ENCODE measurements around the gene SPECC1L. TPM values are rescaled to one million over a fixed set of nuclear protein-coding genes. Genes with fewer than 3 reads are reported as not detected.
"Not testable (repeated sequence)": the region's sequence is repeated elsewhere in the genome, so short reads cannot be mapped to it uniquely, and the experiment has no call there.

Gene SPECC1L
- total RNA-seq, 1 donor from 2014 or later: 37.2 TPM

DNA sequence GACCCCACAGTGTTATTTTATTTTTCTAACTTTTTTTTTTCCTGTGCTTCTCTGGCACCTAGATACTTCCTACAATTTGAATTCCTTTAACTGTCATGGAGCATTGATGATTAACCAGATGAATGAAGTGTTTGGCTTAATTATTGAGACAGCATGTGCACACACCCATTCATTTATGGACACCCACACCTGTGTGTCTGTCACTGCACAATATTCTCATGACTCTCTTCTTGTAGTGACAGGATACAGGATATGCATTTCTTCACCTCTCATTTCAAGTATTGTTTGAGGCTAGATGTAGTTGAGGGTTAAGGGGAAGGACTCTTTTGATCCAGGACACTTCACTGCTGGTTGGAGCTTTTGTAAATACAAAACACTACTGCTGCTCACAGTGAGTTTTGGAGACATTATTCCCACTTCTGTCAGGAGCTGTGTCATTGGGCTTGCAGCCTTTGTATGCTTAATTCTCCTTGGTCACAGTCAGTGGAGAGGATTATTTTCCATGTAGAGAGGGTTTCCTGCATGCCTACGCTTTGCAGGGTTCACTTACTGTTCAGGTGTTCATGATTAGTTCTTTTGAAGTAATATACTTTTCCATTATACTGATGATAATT is 33.5 kb downstream of the SPECC1L start:
- H3K4me1 Mint-ChIP-seq: peaks cover 41% of the 10 kb centered on the region
- intact Hi-C loops (cut with micrococcal nuclease): loop anchor here (2.0 kb wide), 1 partner anchor 19 kb away; no protein-coding TSS in a partner anchor
- H3K27ac Mint-ChIP-seq: no peak overlapping the region
- H3K9me3 Mint-ChIP-seq: no peaks in the 10 kb centered on the region
- H3K36me3 Mint-ChIP-seq (ENCODE audit: low read depth): peaks cover 37% of the 10 kb centered on the region
- DNase-seq: no peak
- no peak overlapping the region for H3K4me3 Mint-ChIP-seq
- no peaks in the 10 kb centered on the region for H3K27me3 Mint-ChIP-seq

DNA sequence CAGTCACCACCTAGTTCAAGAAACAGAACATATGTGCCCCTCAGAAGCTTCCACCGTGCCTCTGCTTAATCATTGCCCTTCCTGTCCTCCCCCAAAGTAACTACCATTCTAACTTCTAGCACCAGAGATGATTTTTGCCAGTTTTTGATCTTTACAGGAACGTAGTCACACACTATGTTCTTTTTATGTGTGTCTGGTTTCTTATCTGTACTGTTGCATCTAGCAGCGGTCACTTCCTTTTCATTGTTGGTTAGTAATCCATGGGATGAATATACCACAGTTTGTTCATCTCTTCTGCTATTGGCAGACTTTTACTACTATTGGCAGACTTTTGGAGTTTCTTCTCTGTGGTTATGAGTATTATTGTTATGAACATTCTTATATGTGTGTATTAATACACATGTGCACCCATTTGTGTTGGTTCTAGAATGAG is 34.6 kb downstream of the SPECC1L start:
- H3K36me3 Mint-ChIP-seq (ENCODE audit: low read depth): peaks cover 38% of the 10 kb centered on the region
- peaks cover 38% of the 10 kb centered on the region for H3K4me1 Mint-ChIP-seq
- intact Hi-C loops (cut with micrococcal nuclease): loop anchor here (2.0 kb wide), 1 partner anchor 20 kb away; no protein-coding TSS in a partner anchor
- peak; percentile 65 for DNase-seq
- H3K4me3 Mint-ChIP-seq: peak overlapping the region; percentile 10
- peak overlapping the region; percentile 31 for H3K27ac Mint-ChIP-seq
- no peaks in the 10 kb centered on the region for H3K27me3 Mint-ChIP-seq
- H3K9me3 Mint-ChIP-seq: no peaks in the 10 kb centered on the region

DNA sequence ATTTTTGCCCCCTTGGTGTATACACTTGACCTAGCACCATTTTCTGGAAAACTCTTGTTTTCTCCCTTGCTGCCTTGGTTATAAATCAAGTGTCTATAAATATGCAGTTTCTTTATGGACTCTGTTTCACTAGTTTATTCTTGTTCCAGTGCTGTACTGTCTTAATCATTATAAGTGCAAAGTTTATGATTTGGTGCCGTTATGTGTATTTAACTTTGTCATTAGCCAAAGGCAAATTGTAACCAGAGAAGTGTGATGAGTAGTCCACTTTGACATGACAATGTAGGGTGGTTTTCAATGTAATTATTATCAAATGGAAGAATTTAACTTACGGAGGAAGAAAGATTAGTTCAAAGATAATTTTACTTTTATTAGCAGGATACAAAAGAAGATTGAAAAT is 40.3 kb downstream of the SPECC1L start:
- intact Hi-C loops (cut with micrococcal nuclease): no loop called here
- H3K27me3 Mint-ChIP-seq: no peaks in the 10 kb centered on the region
- no peak overlapping the region for H3K4me3 Mint-ChIP-seq
- H3K27ac Mint-ChIP-seq: no peak overlapping the region
- peaks cover 51% of the 10 kb centered on the region for H3K36me3 Mint-ChIP-seq (ENCODE audit: low read depth)
- DNase-seq: no peak
- peaks cover 20% of the 10 kb centered on the region for H3K4me1 Mint-ChIP-seq
- H3K9me3 Mint-ChIP-seq: no peaks in the 10 kb centered on the region

DNA sequence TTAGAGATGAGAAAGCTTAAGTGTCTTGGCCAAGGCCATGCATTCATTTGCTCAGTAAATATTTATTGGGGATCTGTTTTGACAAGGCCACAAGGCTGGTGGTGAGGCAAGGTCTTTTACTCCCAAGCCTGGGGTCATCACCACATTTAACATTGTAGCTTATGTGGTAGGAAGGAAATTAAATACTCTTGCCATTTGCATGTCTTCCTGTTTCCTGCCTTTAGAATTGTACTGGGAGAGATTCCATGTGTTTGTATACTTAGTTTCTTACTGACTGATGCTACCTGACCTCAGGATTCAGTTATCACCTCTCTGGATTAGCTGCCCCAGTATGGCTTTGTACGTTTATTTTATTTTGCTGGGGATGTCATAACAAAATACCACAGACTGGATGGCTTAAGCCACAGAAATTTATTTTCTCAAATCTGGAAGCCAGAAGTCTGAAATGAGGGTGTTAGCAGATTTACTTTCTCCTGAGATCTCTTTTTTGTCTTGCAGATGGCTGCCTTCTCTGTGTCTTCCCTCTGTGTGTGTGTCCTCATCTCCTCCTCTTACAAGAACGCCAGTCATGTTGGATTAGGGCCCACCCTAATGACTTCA is 44.8 kb downstream of the SPECC1L start:
- Mint-ChIP-seq H3K27ac (no peak overlapping the region), H3K9me3 (no peaks in the 10 kb centered on the region), H3K27me3 (no peaks in the 10 kb centered on the region), H3K36me3 (ENCODE audit: low read depth) (peaks cover 35% of the 10 kb centered on the region), H3K4me3 (no peak overlapping the region), H3K4me1 (peaks cover 20% of the 10 kb centered on the region)
- no peak for DNase-seq
- intact Hi-C loops (cut with micrococcal nuclease): no loop called here

DNA sequence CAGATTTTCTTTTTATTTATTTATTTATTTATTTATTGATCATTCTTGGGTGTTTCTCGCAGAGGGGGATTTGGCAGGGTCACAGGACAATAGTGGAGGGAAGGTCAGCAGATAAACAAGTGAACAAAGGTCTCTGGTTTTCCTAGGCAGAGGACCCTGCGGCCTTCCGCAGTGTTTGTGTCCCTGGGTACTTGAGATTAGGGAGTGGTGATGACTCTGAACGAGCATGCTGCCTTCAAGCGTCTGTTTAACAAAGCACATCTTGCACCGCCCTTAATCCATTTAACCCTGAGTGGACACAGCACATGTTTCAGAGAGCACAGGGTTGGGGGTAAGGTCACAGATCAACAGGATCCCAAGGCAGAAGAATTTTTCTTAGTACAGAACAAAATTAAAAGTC is 45.6 kb downstream of the SPECC1L start:
- DNase-seq; H3K4me3 Mint-ChIP-seq; H3K9me3 Mint-ChIP-seq; H3K27me3 Mint-ChIP-seq; H3K27ac Mint-ChIP-seq; intact Hi-C loops (cut with micrococcal nuclease): not testable (repeated sequence)
- H3K4me1 Mint-ChIP-seq: peaks cover 17% of the 10 kb centered on the region
- H3K36me3 Mint-ChIP-seq (ENCODE audit: low read depth): peaks cover 32% of the 10 kb centered on the region

DNA sequence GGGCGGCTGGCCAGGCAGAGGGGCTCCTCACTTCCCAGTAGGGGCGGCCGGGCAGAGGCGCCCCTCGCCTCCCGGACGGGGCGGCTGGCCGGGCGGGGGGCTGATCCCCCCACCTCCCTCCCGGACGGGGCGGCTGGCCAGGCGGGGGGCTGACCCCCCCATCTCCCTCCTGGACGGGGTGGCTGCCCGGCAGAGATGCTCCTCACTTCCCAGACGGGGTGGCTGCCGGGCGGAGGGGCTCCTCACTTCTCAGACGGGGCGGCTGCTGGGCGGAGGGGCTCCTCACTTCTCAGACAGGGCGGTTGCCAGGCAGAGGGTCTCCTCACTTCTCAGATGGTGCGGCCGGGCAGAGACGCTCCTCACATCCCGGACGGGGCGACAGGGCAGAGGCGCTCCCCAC is 46.9 kb downstream of the SPECC1L start:
- H3K4me3 Mint-ChIP-seq; H3K9me3 Mint-ChIP-seq; H3K27me3 Mint-ChIP-seq; intact Hi-C loops (cut with micrococcal nuclease); DNase-seq; H3K27ac Mint-ChIP-seq: not testable (repeated sequence)
- peaks cover 40% of the 10 kb centered on the region for H3K36me3 Mint-ChIP-seq (ENCODE audit: low read depth)
- peaks cover 17% of the 10 kb centered on the region for H3K4me1 Mint-ChIP-seq

DNA sequence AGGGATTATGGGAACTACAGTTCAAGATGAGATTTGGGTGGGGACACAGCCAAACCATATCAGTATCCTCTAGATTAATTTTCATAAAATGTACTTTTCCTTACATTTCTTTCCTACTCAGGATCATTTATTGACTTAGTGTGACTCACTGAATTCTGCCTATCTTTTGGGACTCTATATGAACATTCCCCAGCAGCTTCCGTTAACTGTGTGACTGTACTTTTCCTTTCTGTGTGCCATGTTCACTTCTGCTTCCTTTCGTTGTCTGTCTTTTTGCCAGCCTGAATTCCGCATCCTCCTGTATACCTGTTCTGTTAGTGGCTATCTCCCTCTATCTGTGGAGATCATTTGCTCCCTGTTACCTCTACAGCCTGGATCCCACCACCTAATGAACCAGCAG is 48.8 kb downstream of the SPECC1L start:
- intact Hi-C loops (cut with micrococcal nuclease): no loop called here

DNA sequence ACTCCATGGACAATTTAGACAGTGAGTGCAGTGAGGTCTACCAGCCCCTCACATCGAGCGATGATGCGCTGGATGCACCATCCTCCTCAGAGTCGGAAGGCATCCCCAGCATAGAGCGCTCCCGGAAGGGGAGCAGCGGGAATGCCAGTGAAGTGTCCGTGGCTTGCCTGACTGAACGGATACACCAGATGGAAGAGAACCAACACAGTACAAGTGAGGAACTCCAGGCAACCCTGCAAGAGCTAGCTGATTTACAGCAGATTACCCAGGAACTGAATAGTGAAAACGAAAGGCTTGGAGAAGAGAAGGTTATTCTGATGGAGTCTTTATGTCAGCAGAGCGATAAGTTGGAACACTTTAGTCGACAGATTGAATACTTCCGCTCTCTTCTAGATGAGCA is 51.4 kb downstream of the SPECC1L start:
- Mint-ChIP-seq H3K4me1 (peaks cover 20% of the 10 kb centered on the region), H3K36me3 (ENCODE audit: low read depth) (peaks cover 30% of the 10 kb centered on the region), H3K27ac (no peak overlapping the region), H3K27me3 (no peaks in the 10 kb centered on the region), H3K9me3 (no peaks in the 10 kb centered on the region), H3K4me3 (no peak overlapping the region)
- intact Hi-C loops (cut with micrococcal nuclease): no loop called here
- no peak for DNase-seq

More for the DNA sequence above, 48.8 kb downstream of the SPECC1L start:
- no peaks in the 10 kb centered on the region for H3K27me3 Mint-ChIP-seq
- H3K27ac Mint-ChIP-seq: no peak overlapping the region
- no peaks in the 10 kb centered on the region for H3K9me3 Mint-ChIP-seq
- H3K4me3 Mint-ChIP-seq: no peak overlapping the region
- no peak for DNase-seq
- peaks cover 22% of the 10 kb centered on the region for H3K4me1 Mint-ChIP-seq
- H3K36me3 Mint-ChIP-seq (ENCODE audit: low read depth): peaks cover 38% of the 10 kb centered on the region

DNA sequence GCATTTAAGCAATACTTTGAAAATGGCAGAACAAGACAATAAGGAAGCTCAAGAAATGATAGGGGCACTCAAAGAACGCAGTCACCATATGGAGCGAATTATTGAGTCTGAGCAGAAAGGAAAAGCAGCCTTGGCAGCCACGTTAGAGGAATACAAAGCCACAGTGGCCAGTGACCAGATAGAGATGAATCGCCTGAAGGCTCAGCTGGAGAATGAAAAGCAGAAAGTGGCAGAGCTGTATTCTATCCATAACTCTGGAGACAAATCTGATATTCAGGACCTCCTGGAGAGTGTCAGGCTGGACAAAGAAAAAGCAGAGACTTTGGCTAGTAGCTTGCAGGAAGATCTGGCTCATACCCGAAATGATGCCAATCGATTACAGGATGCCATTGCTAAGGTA is 51.9 kb downstream of the SPECC1L start:
- no peak for DNase-seq
- no peak overlapping the region for H3K27ac Mint-ChIP-seq
- no peak overlapping the region for H3K4me3 Mint-ChIP-seq
- peaks cover 20% of the 10 kb centered on the region for H3K4me1 Mint-ChIP-seq
- no peaks in the 10 kb centered on the region for H3K9me3 Mint-ChIP-seq
- intact Hi-C loops (cut with micrococcal nuclease): no loop called here
- H3K27me3 Mint-ChIP-seq: no peaks in the 10 kb centered on the region
- peaks cover 30% of the 10 kb centered on the region for H3K36me3 Mint-ChIP-seq (ENCODE audit: low read depth)

DNA sequence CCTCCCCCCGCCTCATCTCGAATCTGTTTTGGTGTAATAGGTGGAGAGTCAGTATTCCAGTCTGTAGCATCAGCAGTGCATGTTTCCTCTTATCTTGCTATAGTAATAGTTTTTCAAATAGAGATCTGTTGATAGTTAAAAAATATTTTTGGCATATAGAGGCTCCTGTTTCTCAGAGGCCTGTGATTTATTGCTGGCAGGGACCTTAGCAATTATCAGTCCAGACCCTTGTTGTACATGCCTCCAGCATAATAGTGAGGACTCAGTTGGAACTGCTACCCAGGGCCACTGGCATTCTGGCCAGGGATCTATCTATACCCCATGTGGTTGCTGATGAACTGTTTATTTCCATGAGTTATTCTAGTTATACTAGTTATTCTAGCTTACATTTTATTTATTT is 52.6 kb downstream of the SPECC1L start:
- peaks cover 30% of the 10 kb centered on the region for H3K36me3 Mint-ChIP-seq (ENCODE audit: low read depth)
- no peak for DNase-seq
- intact Hi-C loops (cut with micrococcal nuclease): no loop called here
- no peaks in the 10 kb centered on the region for H3K27me3 Mint-ChIP-seq
- peaks cover 20% of the 10 kb centered on the region for H3K4me1 Mint-ChIP-seq
- H3K27ac Mint-ChIP-seq: no peak overlapping the region
- H3K9me3 Mint-ChIP-seq: no peaks in the 10 kb centered on the region
- H3K4me3 Mint-ChIP-seq: no peak overlapping the region

DNA sequence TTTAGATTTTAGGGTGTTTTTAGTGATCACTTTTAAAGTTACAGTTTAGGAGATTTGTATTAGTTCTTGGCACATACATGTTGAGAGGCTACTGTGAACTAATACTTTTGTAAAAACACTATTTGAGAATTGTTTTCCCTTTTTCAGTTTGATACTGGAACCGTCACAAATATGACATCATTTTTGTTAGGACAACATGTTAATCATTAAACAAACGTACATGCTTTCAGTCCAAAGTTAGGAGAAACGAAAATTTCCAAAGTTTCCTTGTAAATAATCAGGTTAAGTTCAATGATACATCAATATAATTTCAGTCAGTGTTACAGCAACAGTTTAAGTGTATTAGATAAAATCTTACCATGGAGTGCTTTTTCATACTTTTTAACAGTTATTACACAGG is 53.1 kb downstream of the SPECC1L start:
- H3K27me3 Mint-ChIP-seq: no peaks in the 10 kb centered on the region
- no peak overlapping the region for H3K27ac Mint-ChIP-seq
- no peak for DNase-seq
- intact Hi-C loops (cut with micrococcal nuclease): loop anchor here (2.0 kb wide), 1 partner anchor 15 kb away; no protein-coding TSS in a partner anchor
- H3K9me3 Mint-ChIP-seq: no peaks in the 10 kb centered on the region
- H3K4me1 Mint-ChIP-seq: peaks cover 21% of the 10 kb centered on the region
- H3K36me3 Mint-ChIP-seq (ENCODE audit: low read depth): peaks cover 31% of the 10 kb centered on the region
- no peak overlapping the region for H3K4me3 Mint-ChIP-seq

DNA sequence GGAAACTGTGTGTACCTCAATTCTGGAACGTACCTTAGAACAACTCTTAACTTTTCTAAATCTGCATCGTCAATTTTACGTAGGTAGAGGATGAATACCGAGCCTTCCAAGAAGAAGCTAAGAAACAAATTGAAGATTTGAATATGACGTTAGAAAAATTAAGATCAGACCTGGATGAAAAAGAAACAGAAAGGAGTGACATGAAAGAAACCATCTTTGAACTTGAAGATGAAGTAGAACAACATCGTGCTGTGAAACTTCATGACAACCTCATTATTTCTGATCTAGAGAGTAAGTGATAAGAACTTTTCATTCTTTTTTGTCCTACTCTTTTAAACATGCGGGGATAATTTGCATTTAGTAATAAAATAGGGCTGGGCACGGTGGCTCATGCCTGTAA is 53.5 kb downstream of the SPECC1L start:
- Mint-ChIP-seq H3K9me3 (no peaks in the 10 kb centered on the region), H3K4me3 (peak overlapping the region; percentile 15), H3K36me3 (ENCODE audit: low read depth) (peaks cover 29% of the 10 kb centered on the region), H3K27ac (peak overlapping the region; percentile 65), H3K4me1 (peaks cover 22% of the 10 kb centered on the region), H3K27me3 (no peaks in the 10 kb centered on the region)
- DNase-seq: no peak
- intact Hi-C loops (cut with micrococcal nuclease): loop anchor here (2.0 kb wide), 1 partner anchor 15 kb away; no protein-coding TSS in a partner anchor

DNA sequence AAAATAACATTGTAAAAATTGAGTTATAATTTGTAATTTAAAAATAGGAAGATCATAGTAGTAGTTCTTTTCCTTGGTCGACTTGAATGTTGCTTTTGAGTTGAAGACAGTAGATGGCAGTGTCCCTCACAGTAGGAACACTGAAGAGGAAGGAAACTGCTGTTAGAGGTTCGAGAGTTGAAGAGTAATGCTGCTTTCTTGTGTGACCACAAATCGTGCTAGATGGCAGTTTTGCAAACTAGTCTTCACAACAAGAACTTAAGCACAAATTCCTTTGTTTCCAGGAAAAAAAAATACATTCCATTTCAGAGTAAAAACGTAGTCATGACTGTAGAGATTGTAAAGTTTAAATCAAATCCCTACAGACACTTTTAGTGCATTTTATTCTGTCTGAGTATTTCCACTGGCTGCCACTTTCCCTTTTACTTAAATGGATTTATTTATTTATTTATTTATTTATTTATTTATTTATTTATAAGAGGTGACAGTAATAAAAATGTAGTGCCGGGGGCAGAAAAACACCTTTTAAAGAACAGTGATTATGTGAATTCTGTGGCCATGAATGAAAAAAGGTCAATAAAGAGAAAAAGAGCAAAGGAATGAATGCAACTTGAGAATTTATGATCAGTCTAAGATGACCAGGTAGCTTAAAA is 54.6 kb downstream of the SPECC1L start:
- Mint-ChIP-seq H3K27ac (peak overlapping the region; percentile 27), H3K36me3 (ENCODE audit: low read depth) (peaks cover 36% of the 10 kb centered on the region), H3K27me3 (no peaks in the 10 kb centered on the region), H3K4me3 (peak overlapping the region; percentile 18), H3K4me1 (peaks cover 29% of the 10 kb centered on the region), H3K9me3 (no peaks in the 10 kb centered on the region)
- intact Hi-C loops (cut with micrococcal nuclease): loop anchor here (1.0 to 5.0 kb wide), 5 partner anchors 16 to 200 kb away; no protein-coding TSS in a partner anchor
- peak; percentile 83 for DNase-seq

DNA sequence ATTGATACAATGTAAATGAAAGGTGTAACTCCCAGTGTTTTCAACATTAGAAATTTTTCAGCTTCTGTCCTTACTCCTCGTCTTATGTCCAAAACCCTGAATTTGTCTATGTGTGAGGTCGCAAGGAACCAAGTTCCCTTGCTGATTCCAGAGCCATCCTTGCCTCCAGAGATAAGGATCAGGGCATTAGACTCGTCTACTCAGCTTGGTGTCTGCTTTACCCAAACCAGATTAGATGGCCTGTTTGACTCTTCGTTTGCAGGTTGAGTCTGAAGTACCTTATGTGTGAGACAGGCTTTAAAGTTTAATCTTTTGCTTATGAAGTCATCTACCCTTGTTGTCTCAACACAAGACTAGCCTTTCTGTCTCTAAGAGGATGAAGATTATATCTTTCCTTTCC is 55.6 kb downstream of the SPECC1L start:
- H3K36me3 Mint-ChIP-seq (ENCODE audit: low read depth): peaks cover 40% of the 10 kb centered on the region
- H3K4me1 Mint-ChIP-seq: peaks cover 29% of the 10 kb centered on the region
- H3K27ac Mint-ChIP-seq: no peak overlapping the region
- DNase-seq: no peak
- H3K27me3 Mint-ChIP-seq: no peaks in the 10 kb centered on the region
- no peaks in the 10 kb centered on the region for H3K9me3 Mint-ChIP-seq
- intact Hi-C loops (cut with micrococcal nuclease): loop anchor here (5.0 kb wide), 1 partner anchor 76 kb away; no protein-coding TSS in a partner anchor
- H3K4me3 Mint-ChIP-seq: peak overlapping the region; percentile 25

All from activated CD4-positive, alpha-beta T cell treated with anti-CD3 and anti-CD28 coated beads, Interleukin-2, amount 10 ng/mL, durations not matched to agents 24 days and 14 days (primary cell).